ENCODE measurements around the gene ANKRD27. TPM values are rescaled to one million over a fixed set of nuclear protein-coding genes. Genes with fewer than 3 reads are reported as not detected.

ANKRD27 gene
- total RNA-seq, 4 donors from 2014 or later: 14.7 to 44.3 (median 34.6) TPM

- 92 to 100% methylated on average over 2 to 21 of the region's 21 CpGs for WGBS, 2 donors (ENCODE audit: low coverage in 1 of 2)
- Histone ChIP-seq H3K4me3 (no peak overlapping the region), H3K36me3 (peaks cover 0 to 50% (median 24%) of the 10 kb centered on the region in 4 donors), H3K27ac (no peak overlapping the region), H3K27me3 (no peaks in the 10 kb centered on the region), H3K9me3 (no peaks in the 10 kb centered on the region), H3K4me1 (no peaks in the 10 kb centered on the region)
- intact Hi-C loops (cut with DNase I; ENCODE audit: low total_unique reads) (no loop called here), in situ Hi-C loops (cut with MboI; ENCODE audit: low pct_ligation_motif_present in 1 of 4, low pct_unique_long_range_greater_than_20kb in 1 of 4, low sequenced_read_pairs in 3 of 4) (no loop called here)
- no peak for TF ChIP-seq POLR2A (IDR thresholded peaks at IDR 0.05)
- no peak for TF ChIP-seq EP300 (IDR thresholded peaks at IDR 0.05; ENCODE audit: low read depth)
- no peak for TF ChIP-seq POLR2AphosphoS5 (IDR thresholded peaks at IDR 0.05)
- no peak for TF ChIP-seq CTCF (IDR thresholded peaks at IDR 0.05)
- DNase-seq: no peak
Measured at GRCh38 chr19:32605544-32605943, 69.4 kb downstream of the ANKRD27 start.

- no peak for DNase-seq
- H3K4me3 ChIP-seq: no peak overlapping the region
- TF ChIP-seq POLR2AphosphoS5 (IDR thresholded peaks at IDR 0.05) (no peak), POLR2A (IDR thresholded peaks at IDR 0.05) (no peak), CTCF (IDR thresholded peaks at IDR 0.05) (no peak), EP300 (IDR thresholded peaks at IDR 0.05; ENCODE audit: low read depth) (no peak)
- in situ Hi-C loops (cut with MboI; ENCODE audit: low pct_ligation_motif_present in 1 of 4, low pct_unique_long_range_greater_than_20kb in 1 of 4, low sequenced_read_pairs in 3 of 4) (no loop called here), intact Hi-C loops (cut with DNase I; ENCODE audit: low total_unique reads) (no loop called here)
- 93% methylated on average over 14 of the region's 14 CpGs; no CpG with 5 or more reads in 1 of the 2 donors for WGBS, 2 donors (ENCODE audit: low coverage in 1 of 2)
- peaks cover 0 to 64% (median 25%) of the 10 kb centered on the region in 4 donors for H3K36me3 ChIP-seq
- H3K27ac ChIP-seq: no peak overlapping the region
- no peaks in the 10 kb centered on the region for H3K4me1 ChIP-seq
- H3K9me3 ChIP-seq: no peaks in the 10 kb centered on the region
- no peaks in the 10 kb centered on the region for H3K27me3 ChIP-seq
Measured at GRCh38 chr19:32603961-32604360, 71.0 kb downstream of the ANKRD27 start.

GRCh38 chr19:32599736-32600157 is 75.2 kb downstream of the ANKRD27 start:
- peak; percentile 25 for DNase-seq
- no peak overlapping the region for H3K4me3 ChIP-seq
- no peaks in the 10 kb centered on the region for H3K9me3 ChIP-seq
- in situ Hi-C loops (cut with MboI; ENCODE audit: low pct_ligation_motif_present in 1 of 4, low pct_unique_long_range_greater_than_20kb in 1 of 4, low sequenced_read_pairs in 3 of 4): no loop called here
- no peaks in the 10 kb centered on the region for H3K27me3 ChIP-seq
- H3K4me1 ChIP-seq: no peaks in the 10 kb centered on the region
- peaks cover 0 to 74% (median 25%) of the 10 kb centered on the region in 4 donors for H3K36me3 ChIP-seq
- 7% methylated on average over 2 of the region's 2 CpGs for WGBS, 2 donors (ENCODE audit: low coverage in 1 of 2)
- TF ChIP-seq POLR2AphosphoS5 (IDR thresholded peaks at IDR 0.05) (no peak), CTCF (IDR thresholded peaks at IDR 0.05) (peak; percentile 73 to 87 (median 78))
- no peak overlapping the region for H3K27ac ChIP-seq
- intact Hi-C loops (cut with DNase I; ENCODE audit: low total_unique reads): no loop called here

- no peak overlapping the region for H3K27ac ChIP-seq
- intact Hi-C loops (cut with DNase I; ENCODE audit: low total_unique reads): no loop called here
- no peaks in the 10 kb centered on the region for H3K9me3 ChIP-seq
- TF ChIP-seq CTCF (IDR thresholded peaks at IDR 0.05) (no peak), EP300 (IDR thresholded peaks at IDR 0.05; ENCODE audit: low read depth) (no peak), POLR2AphosphoS5 (IDR thresholded peaks at IDR 0.05) (no peak), POLR2A (IDR thresholded peaks at IDR 0.05) (no peak)
- no peak for DNase-seq
- no peaks in the 10 kb centered on the region for H3K27me3 ChIP-seq
- H3K36me3 ChIP-seq: peaks cover 0 to 71% (median 24%) of the 10 kb centered on the region in 4 donors
- 81 to 87% methylated on average over 6 of the region's 6 CpGs for WGBS, 2 donors (ENCODE audit: low coverage in 1 of 2)
- H3K4me3 ChIP-seq: no peak overlapping the region
- in situ Hi-C loops (cut with MboI; ENCODE audit: low pct_ligation_motif_present in 1 of 4, low pct_unique_long_range_greater_than_20kb in 1 of 4, low sequenced_read_pairs in 3 of 4): no loop called here
- H3K4me1 ChIP-seq: no peaks in the 10 kb centered on the region
Measured at GRCh38 chr19:32599258-32599657, 75.7 kb downstream of the ANKRD27 start.
